Renal cortex interstitium (tissue), 15 donors: Measurements from ENCODE around the gene ZNF804A. TPM values are rescaled to one million over a fixed set of nuclear protein-coding genes. Genes with fewer than 3 reads are reported as not detected.
A peak's percentile ranks its signal among the peaks of the same experiment; 100 is the strongest.

Experiments used
- DNase-seq, 11 donors: peaks; one replicate each; pipeline ENCODE4 v3.0.0-alpha.2; 2013; ENCODE audit warnings: low read depth in 9 of 11, low spot score in 4 of 11; ENCODE audit errors: extremely low read depth in 1 of 11
- long read RNA-seq, 16 experiments: transcript quantifications; one replicate each; lab custom pipeline, GENCODE V29; 2026
- polyA plus RNA-seq, 3 donors: library from polyadenylated mRNA; unstranded; fragments of 120-200 nt; gene quantifications; one replicate each; pipeline ENCODE4 v1.2.1, GENCODE V29; 2013; ENCODE audit not compliant: insufficient read length in 3 of 3

The ZNF804A gene
- polyA plus RNA-seq, result 1 to 10 TPM; 1.2 to 1.8 (median 1.3) TPM
- long read RNA-seq, donor 1, result 0 reads
- long read RNA-seq, donor 2, partial matches to known transcripts, result 0 of 1 reads
- long read RNA-seq, donor 2, other reads (novel, unspliced or antisense), result 0 of 1 reads
- long read RNA-seq, donor 3, partial matches to known transcripts, result 0 of 2 reads
- long read RNA-seq, donor 3, other reads (novel, unspliced or antisense), result 0 of 2 reads
- long read RNA-seq, donor 4, result 0 reads
- long read RNA-seq, donor 5, result 0 reads
- long read RNA-seq, donor 6, result 0 reads
- long read RNA-seq, donor 7, result 0 reads
- long read RNA-seq, donor 8, result 0 reads
- long read RNA-seq, donor 9, result 0 reads
- long read RNA-seq, donor 10, result 0 reads
- long read RNA-seq, donor 11, result 0 reads
- long read RNA-seq, donor 12, result 0 reads
- long read RNA-seq, donor 13, result 0 reads
- long read RNA-seq, donor 14, result 0 reads
- long read RNA-seq, donor 15, result 0 reads
- long read RNA-seq, donor 16, partial matches to known transcripts, result 0 of 1 reads
- long read RNA-seq, donor 16, other reads (novel, unspliced or antisense), result 0 of 1 reads

DNA sequence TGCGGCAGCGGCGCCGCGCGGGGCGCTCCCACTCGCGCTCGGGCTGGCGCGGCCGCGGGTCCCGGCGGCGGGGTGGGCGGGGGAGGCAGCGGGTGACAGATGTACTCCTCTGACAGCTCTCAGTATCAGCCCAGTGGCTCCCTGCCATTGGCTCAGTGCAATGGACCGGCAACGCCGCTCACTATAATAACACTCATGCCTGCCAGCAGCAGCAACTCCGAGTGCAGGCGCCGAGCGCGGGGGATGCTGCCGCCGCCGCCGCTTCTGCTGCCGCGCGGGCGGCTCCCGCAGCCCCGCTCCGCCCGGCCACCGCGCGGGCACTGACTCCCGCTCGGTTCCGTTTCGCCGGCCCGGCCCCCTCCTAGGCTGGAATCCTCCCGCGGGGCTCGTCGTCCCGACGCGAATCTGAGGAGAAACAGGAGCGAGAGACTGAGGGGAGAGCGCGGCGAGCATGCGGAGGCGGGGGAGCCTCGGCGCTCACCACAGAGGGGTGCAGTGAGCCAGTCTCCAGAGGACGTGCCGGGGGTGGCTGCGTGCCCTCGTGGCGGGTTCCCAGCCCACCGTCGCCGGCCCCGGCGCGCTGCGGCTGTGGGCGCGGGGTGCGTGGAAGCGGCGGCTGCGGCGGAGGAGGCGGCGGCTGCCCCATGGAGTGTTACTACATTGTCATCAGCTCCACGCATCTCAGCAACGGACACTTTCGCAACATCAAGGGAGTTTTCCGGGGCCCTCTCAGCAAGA, at the start of gene ZNF804A:
ZNF804A (plus strand) TSS at position 214 of the 738 bp plus-strand sequence; CDS start at position 645, 431 bp downstream.
- DNase-seq, result peak in 7 of 11 donors; percentile 3 to 56 (median 36)

DNA sequence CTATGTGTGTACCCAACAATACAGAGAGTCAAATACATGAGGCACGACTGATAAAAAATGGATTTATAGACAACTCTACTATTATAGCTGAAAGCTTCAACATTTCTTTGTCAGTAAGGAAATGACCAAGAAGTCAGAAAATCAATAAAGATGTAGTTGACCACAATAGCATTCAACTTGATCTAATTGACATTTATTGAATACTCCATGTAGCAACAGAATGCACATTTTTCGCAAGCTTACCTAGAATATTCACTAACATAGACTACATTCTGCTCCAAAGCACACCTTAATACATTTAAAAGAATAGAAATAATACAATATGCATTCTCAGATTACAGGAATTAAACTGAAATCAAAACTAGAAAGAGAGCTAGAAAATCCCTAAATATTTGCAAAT, 49.2 kb upstream of the ZNF804A start:
- no peak for DNase-seq

DNA sequence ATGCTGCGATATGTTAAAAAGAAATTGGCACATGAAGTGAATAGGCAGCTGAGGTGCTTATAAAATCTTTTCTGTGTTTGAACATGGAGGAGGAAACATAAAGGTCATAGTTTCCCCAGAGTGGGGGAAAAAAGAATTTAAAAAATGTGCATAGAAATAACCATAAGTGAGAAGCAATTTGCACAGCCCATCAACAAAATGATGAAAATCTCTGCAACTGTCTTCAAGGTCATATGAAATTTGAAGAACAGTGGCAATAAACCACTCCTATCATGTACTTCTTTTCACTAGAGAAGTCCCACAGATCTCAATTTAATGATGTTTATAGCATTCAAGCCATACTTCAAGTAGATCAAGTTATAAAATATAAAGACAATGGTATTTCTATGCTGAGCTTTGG, 46.7 kb upstream of the ZNF804A start:
- no peak for DNase-seq

DNA sequence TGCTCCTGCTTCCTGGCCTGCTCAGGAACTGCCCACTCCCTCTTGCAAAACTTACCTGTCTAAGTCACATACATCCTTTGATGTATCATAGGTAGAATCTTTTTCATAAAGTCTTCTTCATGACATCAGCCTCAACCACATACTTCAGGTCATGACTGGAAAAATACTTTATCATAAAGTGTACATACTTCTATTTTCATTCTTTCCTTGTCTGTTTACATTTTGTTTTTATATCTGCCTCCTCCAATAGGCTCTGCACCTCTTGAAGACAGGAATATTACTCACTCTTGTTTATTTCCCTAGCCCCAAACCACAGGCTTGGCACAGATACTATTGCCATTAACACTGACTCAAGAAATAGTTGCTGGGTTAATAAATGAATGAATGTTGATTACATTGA, 43.6 kb upstream of the ZNF804A start:
- no peak for DNase-seq

DNA sequence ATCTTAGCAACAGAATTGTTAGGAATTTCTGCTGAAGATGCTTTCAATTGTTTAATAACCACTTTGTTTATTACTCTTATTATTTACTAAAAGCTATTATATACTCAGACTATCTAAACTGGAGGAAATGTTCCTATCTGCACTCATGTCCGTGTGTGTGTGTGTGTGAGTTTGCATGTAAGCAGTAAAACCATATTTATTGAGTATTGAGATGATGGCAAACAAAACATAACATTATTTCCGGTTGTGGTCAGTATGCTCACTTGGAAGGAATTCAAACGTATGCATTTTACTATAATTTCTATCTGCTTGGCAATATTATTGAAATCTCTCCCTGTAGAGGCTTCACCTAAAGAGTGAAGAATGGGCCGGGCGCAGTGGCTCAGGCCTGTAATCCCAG, 43.0 kb upstream of the ZNF804A start:
- DNase-seq, result no peak

DNA sequence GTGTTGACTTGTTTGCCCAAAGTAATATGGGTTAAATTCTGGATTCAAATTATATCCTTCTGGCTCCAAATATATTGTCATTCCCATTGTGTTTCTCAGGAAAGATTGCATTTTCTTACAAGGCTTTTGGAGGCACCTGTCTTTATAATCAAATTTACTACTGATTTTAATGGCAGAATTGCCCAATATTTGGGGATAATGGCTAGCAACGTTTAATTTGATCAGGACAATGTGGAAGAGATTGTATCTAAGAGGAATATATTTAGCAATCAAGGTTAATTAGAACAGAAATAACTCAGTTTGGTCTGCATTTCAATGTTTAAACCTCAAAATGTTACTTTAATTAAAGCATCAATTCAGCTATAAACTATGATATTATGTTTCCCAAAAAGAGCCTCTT, 41.7 kb upstream of the ZNF804A start:
- no peak for DNase-seq

DNA sequence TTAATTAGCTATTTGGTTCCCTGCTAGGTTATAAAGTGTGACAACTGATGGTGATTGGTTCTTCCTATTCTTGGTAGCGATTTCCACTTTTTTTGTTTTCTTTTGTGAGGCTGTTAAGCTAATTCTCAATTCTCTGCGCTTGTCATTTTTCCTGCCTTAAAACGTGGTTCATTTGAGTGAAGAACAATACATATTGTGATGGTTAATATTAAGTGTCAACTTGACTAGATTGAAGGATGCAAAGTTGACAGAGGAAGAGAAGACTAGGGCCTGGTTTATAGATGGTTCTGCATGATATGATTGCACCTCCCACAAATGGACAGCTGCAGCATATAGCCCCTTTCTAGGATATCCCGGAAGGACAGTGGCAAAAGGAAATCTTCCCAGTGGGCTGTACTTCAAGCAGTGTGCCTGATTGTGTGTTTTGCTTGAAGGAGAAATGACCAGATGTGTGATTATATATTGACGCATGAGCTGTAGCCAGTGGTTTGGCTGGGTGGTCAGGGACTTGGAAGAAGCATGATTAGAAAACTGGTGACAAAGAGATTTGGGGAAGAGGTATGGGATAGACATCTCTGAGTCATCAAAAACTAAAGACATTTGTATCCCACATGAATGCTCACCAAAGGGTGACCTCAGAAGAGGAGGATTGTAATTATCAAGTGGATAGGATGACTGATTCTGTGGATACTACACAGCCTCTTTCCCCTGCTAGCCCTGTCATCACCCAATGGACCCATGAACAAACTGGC, 39.4 kb upstream of the ZNF804A start:
- DNase-seq, result no peak

DNA sequence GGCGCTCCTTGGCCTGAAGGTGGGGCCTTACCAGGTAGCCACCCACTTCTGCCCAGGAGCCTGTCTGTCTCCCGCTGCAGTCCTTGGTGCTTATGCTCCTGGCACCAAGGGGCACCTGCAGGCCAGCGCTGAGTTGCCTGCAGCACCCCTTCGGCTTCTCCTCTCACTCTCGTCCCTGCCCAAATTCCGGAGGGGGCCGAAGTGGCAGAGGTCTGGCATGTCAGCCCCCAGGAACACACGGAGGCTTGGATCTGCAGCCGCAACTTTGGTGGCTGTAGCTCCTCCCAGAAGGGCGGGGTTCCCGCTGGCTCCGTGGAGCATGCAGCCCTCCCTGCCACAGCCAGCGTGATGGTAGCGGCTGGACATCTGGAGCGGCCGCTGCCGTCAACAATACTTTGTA, 37.7 kb upstream of the ZNF804A start:
- DNase-seq, result no peak

DNA sequence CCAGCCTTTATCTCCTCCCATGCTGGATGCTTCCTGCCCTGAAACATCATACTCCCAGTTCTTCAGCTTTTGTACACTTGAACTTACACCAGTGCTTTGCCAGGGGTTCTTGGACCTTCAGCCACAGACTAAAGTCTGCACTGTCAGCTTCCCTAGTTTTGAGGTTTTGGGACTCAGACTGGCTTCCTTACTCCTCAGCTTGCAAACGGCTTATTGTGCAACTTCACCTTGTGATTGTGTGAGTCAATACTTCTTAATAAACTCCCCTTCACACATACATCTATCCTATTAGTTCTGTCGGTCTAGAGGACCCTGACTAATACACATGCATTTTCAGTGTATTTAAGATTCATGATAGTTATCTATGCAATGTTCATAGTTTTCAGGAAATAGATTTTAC, 35.8 kb upstream of the ZNF804A start:
- DNase-seq, result no peak

DNA sequence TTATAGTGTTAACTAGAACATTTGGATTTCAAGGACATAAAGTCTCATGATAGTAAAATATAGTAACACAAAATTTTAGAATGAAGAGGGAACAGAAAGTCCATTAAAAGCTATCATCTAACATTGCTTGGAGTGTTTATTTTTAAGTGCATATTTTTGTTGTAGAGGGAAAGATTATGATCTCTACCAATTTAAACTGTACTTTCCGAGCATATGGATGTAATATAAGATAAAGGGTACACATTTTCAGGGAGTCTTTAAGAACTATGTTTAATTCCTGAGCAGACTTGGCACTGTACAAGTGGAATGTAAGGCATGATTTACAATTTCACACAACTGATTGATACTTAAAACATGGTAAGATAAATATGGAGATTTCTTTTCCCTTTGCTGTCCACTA, 34.2 kb upstream of the ZNF804A start:
- no peak for DNase-seq

DNA sequence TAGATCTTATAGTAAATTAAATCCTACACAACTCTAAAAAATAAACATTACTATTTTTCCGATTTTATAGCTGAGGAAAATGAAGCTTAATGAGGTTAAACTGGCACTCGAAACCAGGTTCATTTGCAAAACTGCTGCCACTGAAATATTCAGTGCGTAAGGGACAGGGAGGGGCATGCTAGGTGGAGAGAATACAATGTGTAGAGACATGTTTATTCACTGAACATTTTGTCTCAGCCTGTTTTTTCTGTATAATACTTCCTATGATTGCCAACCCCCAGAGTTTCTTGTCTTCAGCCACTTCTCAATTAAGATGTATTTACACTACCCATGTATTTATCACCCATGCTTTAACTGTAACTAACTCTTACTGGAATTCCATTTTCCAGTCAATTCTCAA, 31.6 kb upstream of the ZNF804A start:
- no peak for DNase-seq

DNA sequence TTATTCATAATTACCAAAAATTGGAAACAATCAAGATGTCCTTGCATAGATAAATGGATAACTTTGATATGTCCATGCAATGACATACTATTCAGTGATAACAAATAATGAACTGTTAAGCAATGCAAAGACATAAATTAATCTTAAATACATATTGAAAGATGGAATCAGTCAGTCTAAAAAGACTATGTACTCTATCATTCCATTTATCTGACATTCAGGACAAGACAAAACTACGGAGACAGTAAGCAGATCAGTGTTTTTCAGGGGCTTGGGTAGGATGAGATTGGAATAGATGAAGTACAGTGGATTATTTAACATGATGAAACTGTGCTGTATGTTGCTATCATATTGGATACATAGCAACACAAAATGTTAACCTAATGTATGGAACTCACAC, 21.3 kb upstream of the ZNF804A start:
- no peak for DNase-seq

DNA sequence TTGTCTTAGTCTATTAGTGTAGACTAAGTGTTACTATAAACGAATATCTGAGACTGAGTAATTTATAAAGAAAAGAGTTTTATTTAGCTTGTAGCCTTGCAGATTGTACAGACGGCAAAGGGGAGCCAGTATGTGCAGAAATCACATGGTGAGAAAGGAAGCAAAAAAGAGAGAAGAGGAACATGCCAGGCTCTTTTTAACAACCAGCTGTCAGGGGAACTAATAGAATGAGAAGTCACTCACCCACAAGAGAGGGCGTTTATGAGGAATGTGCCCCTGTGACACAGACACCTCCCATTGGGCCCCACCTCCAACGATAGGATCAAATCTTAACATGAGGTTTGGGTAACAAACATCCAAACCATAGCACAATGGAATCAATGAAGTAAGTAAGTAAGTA, 20.6 kb upstream of the ZNF804A start:
- no peak for DNase-seq

DNA sequence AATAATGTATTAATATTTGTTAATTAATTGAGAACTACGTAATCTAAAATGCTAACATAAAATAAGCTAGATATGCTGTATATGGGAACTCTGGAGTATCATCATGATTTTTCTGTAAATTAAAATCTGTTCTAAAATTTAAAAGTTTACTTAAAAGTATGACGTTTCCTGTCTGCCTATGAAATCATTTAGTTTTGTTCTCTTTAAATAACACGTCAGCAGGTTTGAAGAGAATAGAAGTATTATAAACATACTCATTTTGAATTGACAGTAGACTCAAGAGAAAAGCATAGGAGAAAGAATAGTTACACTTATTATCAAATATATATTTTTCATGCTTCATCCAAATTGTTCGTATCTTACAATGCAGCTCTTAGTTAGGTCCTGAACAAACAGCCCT, 19.1 kb upstream of the ZNF804A start:
- DNase-seq, result no peak

DNA sequence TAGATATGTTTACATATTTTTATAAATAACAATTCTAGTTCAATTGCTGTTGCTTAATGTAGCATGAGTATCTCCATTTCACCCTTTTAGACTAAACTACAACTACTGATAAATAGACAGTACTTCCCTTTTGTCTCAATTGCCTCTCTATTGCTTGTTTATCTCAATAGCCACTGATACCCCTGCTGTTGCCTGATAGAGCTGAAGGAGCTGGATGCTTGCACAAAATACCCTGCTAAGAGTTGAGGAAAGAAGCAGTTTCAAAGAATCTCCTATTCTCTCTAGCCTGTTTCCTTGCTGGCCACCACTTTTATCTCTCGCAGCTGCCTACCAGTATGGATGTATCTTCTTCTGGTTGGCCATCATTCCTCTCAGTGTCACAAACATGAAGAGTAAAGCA, 16.9 kb upstream of the ZNF804A start:
- no peak for DNase-seq

DNA sequence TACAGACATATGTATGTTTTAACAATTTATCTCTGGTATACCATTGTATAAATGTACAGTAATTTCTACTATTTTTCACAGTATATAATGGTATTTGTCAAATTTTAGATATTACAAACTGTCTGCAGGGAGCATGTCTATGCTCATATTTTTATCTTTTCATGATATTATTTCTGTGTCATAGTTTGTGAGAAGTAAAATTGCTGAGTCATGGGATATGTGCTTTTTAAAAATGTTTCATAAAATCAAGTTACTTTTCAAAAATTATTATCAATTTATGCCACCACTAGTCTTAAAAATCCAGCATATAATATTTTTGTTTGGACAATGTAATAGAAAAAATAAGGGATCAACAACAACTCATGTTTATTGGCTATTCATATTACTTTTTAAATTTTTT, 9.1 kb upstream of the ZNF804A start:
- no peak for DNase-seq

DNA sequence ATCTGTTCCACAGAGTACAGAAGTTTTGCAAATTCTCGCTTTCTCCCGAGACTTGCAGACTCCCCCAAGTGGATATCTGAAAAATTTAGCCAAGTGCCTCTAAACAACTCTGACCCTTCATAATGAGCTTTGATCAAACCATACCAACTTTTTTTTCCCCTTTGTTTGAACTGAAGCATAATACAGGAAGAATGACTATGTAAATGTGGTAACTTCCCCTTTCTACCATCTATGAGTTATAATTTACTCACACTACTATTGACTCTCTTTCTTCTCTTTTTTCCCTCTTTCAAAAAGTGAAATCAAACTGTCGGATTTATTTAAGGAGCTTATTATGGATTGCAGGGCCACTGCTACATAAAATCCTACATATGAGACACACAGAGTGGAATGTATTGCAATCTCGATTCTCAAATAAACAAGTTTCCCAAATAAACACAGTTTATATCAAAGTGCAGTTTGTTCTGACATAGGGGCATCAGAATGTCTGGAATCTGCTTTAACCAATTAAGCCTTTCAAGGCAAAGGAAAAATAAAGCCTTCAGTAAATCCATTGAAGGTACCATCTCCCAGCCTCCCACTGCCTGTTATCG, 1.4 kb upstream of the ZNF804A start:
- DNase-seq, result peak in 1 of 11 donors; percentile 4

DNA sequence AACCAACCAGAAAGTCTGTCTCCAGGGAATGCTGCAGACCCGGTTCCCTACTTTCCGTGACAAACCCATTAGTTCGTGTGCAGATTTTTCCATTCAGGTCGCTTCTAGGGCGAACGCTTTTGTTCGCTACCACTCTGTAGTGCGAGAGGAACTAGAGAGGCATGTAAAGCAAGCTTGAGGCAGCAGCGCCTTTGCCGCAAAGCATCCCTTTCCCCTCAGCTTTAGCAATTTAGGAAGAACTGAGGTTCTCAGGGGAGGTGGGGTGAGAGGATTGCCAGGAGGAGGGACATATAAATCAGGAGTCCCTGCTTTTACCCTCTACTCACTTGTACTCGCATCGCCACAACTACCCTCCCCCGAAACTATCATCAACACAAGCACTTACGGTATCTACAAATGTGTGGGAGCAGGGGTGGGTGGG, 748 bp upstream of the ZNF804A start:
- DNase-seq, result peak in 4 of 11 donors; percentile 11 to 24 (median 18)

DNA sequence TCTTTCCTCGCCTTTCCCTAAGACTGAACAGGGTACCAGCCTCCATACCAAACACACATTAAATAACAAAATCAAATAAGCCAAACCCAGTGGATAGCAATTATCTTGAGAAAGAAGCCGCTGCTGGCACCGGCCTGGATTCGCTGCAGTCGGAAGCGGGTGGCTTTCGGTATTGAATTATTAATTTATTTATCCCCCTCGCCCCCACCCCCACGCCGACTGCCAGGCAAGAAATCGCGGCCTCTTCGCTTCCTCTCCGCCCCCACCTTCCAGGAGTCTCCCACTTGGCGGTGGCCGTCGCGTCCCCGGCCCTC, 370 bp upstream of the ZNF804A start:
- DNase-seq, result peak in 1 of 11 donors; percentile 3
